Sciatic nerve (tissue), 2 donors: ENCODE data around the gene STX2. TPM values are rescaled to one million over a fixed set of nuclear protein-coding genes. Genes with fewer than 3 reads are reported as not detected.
"Not testable (repeated sequence)": the region's sequence is repeated elsewhere in the genome, so short reads cannot be mapped to it uniquely, and the experiment has no call there.

Experiments
- ATAC-seq: fragments of 200-7000 bp; cut with Tn5 transposase; one replicate; pipeline ENCODE4 v1.9.1; 2020; ENCODE audit warnings: mild to moderate bottlenecking, moderate library complexity
- DNase-seq: peaks from one replicate; pipeline ENCODE4 v3.0.0-alpha.2; 2020; ENCODE audit warnings: low spot score
- intact Hi-C: fragments of 100-400 bp; cut with DNase I; formaldehyde crosslinking; loops from one replicate; pipeline ENCODE4 v1.14.2; 2022
- total RNA-seq: library from RNA; stranded (reverse); fragmentation: NEBNext Ultra II Directional; extraction: Animal tissue kit (Norgen Biotek cat#: 25700); gene quantifications from one replicate; pipeline ENCODE4 v1.2.1, GENCODE V29; 2021
- donor health status: DM: no; HTN: no; CAD: no.
- donor health status: DM: no; HTN: no; CAD: no.

STX2 gene
- total RNA-seq, 1 donor from 2014 or later: 35.0 TPM

- ATAC-seq (peak; percentile 90), DNase-seq (peak; percentile 95)
- intact Hi-C loops: no loop called here
Observed at GRCh38 chr12:130871286-130872178, 32.5 kb upstream of the STX2 start, which contains the start of gene RAN. Gene RAN, plus strand, starts transcription at chr12:130872066. Its CDS starts 528 bp downstream, at chr12:130872594.

- intact Hi-C loops: no loop called here
- DNase-seq (peak; percentile 73), ATAC-seq (peak; percentile 69)
Observed at GRCh38 chr12:130870442-130871285, 31.6 kb upstream of the STX2 start.

GRCh38 chr12:130868412-130868811 is 29.4 kb upstream of the STX2 start:
- intact Hi-C loops: no loop called here
- DNase-seq (no peak), ATAC-seq (no peak)

GRCh38 chr12:130863298-130863697 is 24.2 kb upstream of the STX2 start:
- ATAC-seq (no peak), DNase-seq (no peak)
- intact Hi-C loops: no loop called here

GRCh38 chr12:130862771-130863170 is 23.7 kb upstream of the STX2 start:
- intact Hi-C loops, DNase-seq, ATAC-seq: not testable (repeated sequence)

- DNase-seq (no peak), ATAC-seq (no peak)
Observed at GRCh38 chr12:130862161-130862560, 23.1 kb upstream of the STX2 start.

GRCh38 chr12:130860311-130860710 is 21.3 kb upstream of the STX2 start:
- ATAC-seq: no peak
- no peak for DNase-seq

More at GRCh38 chr12:130862161-130862560, 23.1 kb upstream of the STX2 start:
- intact Hi-C loops: no loop called here

GRCh38 chr12:130859161-130859560 is 20.1 kb upstream of the STX2 start:
- DNase-seq (peak; percentile 23), ATAC-seq (no peak)
- intact Hi-C loops: no loop called here

More at GRCh38 chr12:130860311-130860710, 21.3 kb upstream of the STX2 start:
- intact Hi-C loops: no loop called here

- DNase-seq (peak; percentile 0), ATAC-seq (no peak)
- intact Hi-C loops: no loop called here
Observed at GRCh38 chr12:130858084-130858483, 19.0 kb upstream of the STX2 start.

- intact Hi-C loops: no loop called here
- DNase-seq (no peak), ATAC-seq (no peak)
Observed at GRCh38 chr12:130856088-130856487, 17.0 kb upstream of the STX2 start.

- intact Hi-C loops: no loop called here
- ATAC-seq (no peak), DNase-seq (no peak)
Observed at GRCh38 chr12:130850418-130851021, 11.5 kb upstream of the STX2 start.

- DNase-seq (no peak), ATAC-seq (no peak)
- intact Hi-C loops: no loop called here
Observed at GRCh38 chr12:130849561-130850417, 10.7 kb upstream of the STX2 start.

GRCh38 chr12:130848785-130849305 is 9.8 kb upstream of the STX2 start:
- intact Hi-C loops, ATAC-seq, DNase-seq: not testable (repeated sequence)

- DNase-seq, intact Hi-C loops, ATAC-seq: not testable (repeated sequence)
Observed at GRCh38 chr12:130848105-130848504, 9.1 kb upstream of the STX2 start.

GRCh38 chr12:130847112-130847511 is 8.1 kb upstream of the STX2 start:
- ATAC-seq (no peak), DNase-seq (no peak)
- intact Hi-C loops: no loop called here

- no peak for DNase-seq
- intact Hi-C loops: no loop called here
- no peak for ATAC-seq
Observed at GRCh38 chr12:130846369-130846768, 7.3 kb upstream of the STX2 start.

- no peak for DNase-seq
- intact Hi-C loops: no loop called here
- no peak for ATAC-seq
Observed at GRCh38 chr12:130839770-130840404, 837 bp upstream of the STX2 start.
